ENCODE results near the gene C3orf49. TPM values are rescaled to one million over a fixed set of nuclear protein-coding genes. Genes with fewer than 3 reads are reported as not detected.
A peak's percentile ranks its signal among the peaks of the same experiment; 100 is the strongest.

C3orf49 gene
- total RNA-seq, 1 donor from 2014 or later = not detected

GRCh38 chr3:63849175-63849574, 30.1 kb downstream of the C3orf49 start:
- DNase-seq (ENCODE audit: low spot score) = no peak

- DNase-seq (ENCODE audit: low spot score) = no peak
These were observed 32.2 kb downstream of the C3orf49 start for GRCh38 chr3:63851287-63851686.

GRCh38 chr3:63853106-63853505, 34.0 kb downstream of the C3orf49 start:
- DNase-seq (ENCODE audit: low spot score) = no peak

GRCh38 chr3:63855333-63855940, 36.3 kb downstream of the C3orf49 start:
- no peak for DNase-seq (ENCODE audit: low spot score)

- DNase-seq (ENCODE audit: low spot score) = no peak
These were observed 38.2 kb downstream of the C3orf49 start for GRCh38 chr3:63857311-63857710.

GRCh38 chr3:63860776-63861175, 41.7 kb downstream of the C3orf49 start:
- DNase-seq (ENCODE audit: low spot score) = no peak

GRCh38 chr3:63861306-63861705, 42.2 kb downstream of the C3orf49 start:
- no peak for DNase-seq (ENCODE audit: low spot score)

GRCh38 chr3:63862804-63863149, 43.7 kb downstream of the C3orf49 start:
- DNase-seq (ENCODE audit: low spot score) = no peak

GRCh38 chr3:63863150-63864007, 44.3 kb downstream of the C3orf49 start, which contains the start of the genes ATXN7 and THOC7:
Gene ATXN7, plus strand, starts transcription at chr3:63863867. Its CDS starts 48,732 bp downstream, at chr3:63912599.
Gene THOC7, minus strand, starts transcription at chr3:63863805. Its CDS starts 15 bp downstream, at chr3:63863790.
- DNase-seq (ENCODE audit: low spot score) = peak; percentile 92

- DNase-seq (ENCODE audit: low spot score) = no peak
These were observed 45.2 kb downstream of the C3orf49 start for GRCh38 chr3:63864008-63864964.

GRCh38 chr3:63864965-63865327, 45.8 kb downstream of the C3orf49 start:
- DNase-seq (ENCODE audit: low spot score) = no peak

GRCh38 chr3:63867225-63867624, 48.1 kb downstream of the C3orf49 start:
- no peak for DNase-seq (ENCODE audit: low spot score)

GRCh38 chr3:63869940-63870614, 51.0 kb downstream of the C3orf49 start:
- no peak for DNase-seq (ENCODE audit: low spot score)

GRCh38 chr3:63870615-63871005, 51.5 kb downstream of the C3orf49 start:
- no peak for DNase-seq (ENCODE audit: low spot score)

GRCh38 chr3:63872135-63872924, 53.2 kb downstream of the C3orf49 start:
- no peak for DNase-seq (ENCODE audit: low spot score)

GRCh38 chr3:63874769-63875168, 55.7 kb downstream of the C3orf49 start:
- DNase-seq (ENCODE audit: low spot score) = no peak

- no peak for DNase-seq (ENCODE audit: low spot score)
These were observed 56.4 kb downstream of the C3orf49 start for GRCh38 chr3:63875510-63875909.

GRCh38 chr3:63876260-63876659, 57.2 kb downstream of the C3orf49 start:
- no peak for DNase-seq (ENCODE audit: low spot score)

GRCh38 chr3:63877737-63878393, 58.8 kb downstream of the C3orf49 start:
- DNase-seq (ENCODE audit: low spot score) = no peak

Data from mesenteric fat pad (tissue), 1 donor.